Pons (tissue), 1 donor: ENCODE measurements around the gene KIF6.
A peak's percentile ranks its signal among the peaks of the same experiment; 100 is the strongest.

ENCODE experiments used
- DNase-seq: peaks from one replicate; pipeline ENCODE4 v3.0.0-alpha.2; 2016; ENCODE audit warnings: low spot score

Gene KIF6

GRCh38 chr6:39665861-39666260, 59.3 kb downstream of the KIF6 start:
- no peak for DNase-seq

DNA sequence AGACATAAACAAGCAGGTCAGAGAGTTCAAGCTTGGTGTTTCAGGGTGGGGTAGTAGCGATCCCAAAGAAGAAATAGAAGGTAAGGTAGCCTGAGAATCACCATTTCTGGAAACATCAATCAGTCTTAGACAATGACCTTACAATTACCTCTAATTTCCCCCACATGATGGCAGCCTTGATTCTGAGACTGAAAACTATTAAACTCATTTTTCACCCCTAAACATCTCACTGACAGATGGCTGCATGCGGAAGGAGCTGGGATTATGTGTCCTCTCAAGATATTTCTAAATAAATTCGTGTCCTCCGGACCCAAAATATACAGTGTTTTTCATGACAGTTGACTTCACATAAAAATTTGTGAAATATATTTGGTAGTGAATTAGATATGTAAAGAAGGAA, 61.0 kb downstream of the KIF6 start:
- peak; percentile 93 for DNase-seq

DNA sequence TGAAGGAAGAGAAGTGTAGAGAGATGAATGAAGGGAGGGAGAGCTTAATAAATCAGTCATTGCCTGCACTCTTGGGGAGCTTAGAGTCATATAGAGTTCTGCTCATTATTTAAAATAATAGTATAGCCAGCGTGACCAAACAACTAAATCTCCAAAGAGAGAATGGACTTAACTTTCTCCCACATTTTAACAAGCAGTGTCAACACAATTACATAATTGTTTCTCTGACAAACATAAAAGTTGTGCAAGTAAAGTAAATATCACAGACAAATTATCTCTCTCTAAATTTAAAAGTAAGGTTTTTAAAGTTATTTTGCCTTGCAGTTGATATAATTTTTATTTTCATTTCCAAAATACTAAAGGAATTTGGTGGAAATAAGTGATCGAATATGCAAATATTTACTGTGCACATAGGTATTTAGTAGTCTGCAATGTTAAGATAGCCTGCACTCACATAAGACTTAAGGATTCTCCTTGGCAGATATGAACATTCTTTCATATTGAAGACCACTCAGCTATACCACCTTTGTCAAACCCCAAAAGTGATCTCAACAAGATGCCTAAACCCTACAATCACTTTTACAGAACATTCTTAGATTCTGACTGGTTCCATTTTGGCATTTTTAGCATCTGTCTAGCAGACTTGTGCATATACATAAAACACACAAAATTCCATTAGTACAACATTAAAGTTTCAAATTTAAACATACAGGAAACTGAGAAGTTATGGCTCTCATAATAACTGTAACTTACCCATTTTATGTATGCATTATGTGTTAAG, 67.7 kb downstream of the KIF6 start:
- DNase-seq: no peak

DNA sequence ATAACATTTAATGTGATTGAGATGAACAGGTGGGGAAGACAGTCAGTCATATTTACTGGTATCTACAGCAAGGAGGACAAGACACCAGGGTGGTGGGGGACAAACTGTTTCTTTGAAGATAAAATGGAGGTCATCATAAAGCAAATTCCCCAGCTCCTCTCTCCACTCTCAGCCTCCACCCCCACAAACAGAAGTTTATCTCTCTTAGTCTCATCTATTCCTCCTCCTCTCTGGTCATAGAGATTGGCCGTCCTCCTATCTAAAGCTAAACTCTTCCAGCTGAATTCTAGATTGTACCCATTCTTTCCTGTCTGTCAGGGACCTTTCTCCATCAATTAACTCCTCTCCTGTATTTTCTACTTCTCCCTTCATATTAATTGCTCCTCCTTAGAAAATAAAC, 71.1 kb downstream of the KIF6 start:
- no peak for DNase-seq

DNA sequence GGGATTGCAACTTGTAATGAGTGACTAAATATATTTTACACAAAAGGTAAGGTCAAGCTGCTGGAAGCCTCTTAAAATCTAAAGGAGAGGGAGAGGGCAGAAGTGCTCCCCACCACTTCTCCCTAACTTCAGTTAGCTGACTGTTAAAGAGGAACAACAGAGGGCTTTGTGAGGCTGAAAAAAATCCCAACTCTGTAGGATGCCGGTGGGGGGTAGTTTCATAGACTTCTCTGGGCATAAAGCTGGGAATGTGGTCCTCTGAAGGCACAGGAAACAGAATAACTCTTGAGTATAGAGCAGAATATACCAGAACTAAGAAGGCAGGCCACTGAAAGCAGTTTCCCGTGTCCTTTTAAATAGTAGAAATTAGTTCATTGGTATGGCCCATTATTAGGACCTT, 71.6 kb downstream of the KIF6 start:
- peak; percentile 86 for DNase-seq

DNA sequence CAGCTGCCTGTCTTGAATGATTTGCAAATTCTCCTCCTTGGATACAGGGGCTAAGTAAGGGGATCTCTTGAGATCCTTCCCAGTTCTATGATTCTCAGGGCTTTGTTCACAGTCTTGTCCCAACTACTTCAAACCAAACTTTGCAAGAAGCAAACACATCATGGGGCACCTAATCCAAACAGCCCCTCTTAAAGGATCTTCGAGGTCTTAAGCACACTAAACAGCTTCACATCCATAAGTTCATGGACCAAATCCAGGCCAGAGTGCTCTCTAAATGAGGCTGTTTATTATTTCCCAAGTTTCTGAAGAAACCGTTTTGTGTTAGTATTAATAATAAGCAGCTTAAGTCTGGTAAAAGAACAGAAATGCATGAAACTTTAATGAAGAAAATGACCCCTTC, 75.2 kb downstream of the KIF6 start:
- DNase-seq: no peak

DNA sequence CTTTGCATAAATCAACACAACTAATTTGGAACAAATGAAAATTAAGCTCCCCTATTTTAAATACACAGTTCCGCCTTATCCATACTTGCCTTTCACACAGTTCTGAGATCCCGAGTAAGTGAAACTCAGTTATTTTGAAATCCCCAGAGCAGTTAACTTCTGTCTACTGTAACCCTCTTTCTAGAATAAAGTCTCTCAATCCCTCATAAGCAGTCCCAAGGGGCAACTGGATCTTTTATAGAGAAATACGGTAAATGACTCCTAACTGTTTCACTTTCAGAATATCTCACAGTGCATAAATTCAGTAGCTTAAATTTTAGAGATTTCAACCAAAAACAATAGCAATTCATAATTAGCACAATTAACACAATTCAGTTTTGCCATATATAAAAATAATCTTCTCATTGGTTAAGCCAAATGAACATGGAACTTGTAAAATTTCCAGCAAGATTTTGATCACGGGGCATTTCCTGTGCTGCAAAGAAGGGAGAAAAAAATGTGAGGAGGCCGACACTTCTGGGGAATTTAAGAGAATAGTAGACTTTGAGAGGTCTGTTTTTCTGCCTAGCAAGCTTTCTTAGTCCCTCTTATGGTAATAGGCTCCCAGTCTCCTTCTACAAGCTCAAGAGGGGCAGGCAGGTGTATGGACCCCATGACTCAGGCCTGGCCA, 78.3 kb downstream of the KIF6 start:
- no peak for DNase-seq

- peak; percentile 25 for DNase-seq
Measured at GRCh38 chr6:39642270-39642669, 82.9 kb downstream of the KIF6 start.

- no peak for DNase-seq
Measured at GRCh38 chr6:39638126-39638822, 86.9 kb downstream of the KIF6 start.

DNA sequence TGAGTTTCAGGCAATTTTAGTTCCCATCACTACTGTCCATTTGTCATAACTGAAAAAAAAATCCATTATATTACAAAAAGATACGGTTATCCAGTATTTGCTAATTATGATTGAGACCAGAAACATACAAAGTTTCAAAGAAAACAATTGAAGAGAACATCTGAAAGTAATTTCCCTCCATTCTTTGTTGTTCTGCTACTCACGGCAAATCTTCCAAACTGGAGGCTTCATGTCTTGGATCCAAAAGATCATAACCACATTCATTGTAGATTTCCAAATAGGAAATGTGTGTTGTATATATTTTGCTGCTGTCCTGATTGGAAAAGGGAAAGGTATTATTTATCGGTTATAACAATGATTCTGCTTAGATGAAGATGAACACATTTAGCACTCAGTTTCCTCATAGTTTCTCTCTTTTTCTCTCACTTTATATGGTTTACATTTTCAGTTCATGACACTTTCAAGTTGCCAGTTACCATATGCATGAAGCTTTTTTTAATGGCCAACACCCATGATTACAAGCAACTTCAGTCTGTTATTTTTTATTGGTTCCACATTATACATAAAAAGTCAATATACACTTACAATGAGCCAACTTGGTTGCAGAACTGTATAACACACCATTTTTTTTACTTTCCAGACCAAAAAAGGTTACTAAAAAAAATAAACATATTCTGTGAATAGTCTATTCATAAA, 90.4 kb downstream of the KIF6 start:
- DNase-seq: no peak

- no peak for DNase-seq
Measured at GRCh38 chr6:39625209-39625608, 100.0 kb downstream of the KIF6 start.

DNA sequence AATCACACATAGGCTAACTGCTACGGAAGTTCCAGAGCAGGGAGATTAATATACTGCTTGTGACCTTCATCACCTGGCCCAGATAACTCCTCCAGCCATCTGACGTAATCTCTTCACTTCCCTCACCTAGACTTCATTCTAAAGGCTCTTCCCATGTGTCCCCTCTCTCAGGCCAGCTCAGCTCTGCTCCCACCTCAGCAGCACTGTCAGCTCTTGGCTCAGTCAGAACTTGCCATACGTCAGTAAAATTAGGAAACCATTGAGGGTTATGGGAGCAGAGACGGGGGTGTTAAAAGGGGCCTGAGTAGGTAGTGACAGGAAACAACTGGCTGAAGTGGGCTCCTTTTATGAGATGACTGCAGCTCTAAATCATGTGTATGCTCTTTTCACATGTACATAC, 101.5 kb downstream of the KIF6 start:
- no peak for DNase-seq

GRCh38 chr6:39617520-39617919, 107.7 kb downstream of the KIF6 start:
- DNase-seq: peak; percentile 23

GRCh38 chr6:39617026-39617425, 108.2 kb downstream of the KIF6 start:
- no peak for DNase-seq

DNA sequence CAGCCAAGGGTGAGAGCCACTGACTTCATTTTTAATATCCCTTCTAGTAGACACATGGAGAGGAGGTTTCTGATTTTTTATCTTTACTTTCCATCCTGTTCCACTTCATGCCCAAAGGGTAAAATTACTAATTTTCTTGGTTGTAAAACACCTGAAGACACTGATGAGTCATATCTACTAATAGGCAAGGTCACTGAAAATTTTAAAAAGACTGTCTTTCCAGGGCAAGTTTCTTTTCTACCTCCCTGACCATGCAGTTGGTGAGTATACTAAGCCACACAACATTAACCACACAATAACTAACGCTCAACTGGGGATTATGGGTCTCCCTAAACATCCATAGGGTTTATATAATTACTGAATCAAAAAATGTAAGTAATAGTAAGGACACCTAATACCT, 109.6 kb downstream of the KIF6 start:
- no peak for DNase-seq

DNA sequence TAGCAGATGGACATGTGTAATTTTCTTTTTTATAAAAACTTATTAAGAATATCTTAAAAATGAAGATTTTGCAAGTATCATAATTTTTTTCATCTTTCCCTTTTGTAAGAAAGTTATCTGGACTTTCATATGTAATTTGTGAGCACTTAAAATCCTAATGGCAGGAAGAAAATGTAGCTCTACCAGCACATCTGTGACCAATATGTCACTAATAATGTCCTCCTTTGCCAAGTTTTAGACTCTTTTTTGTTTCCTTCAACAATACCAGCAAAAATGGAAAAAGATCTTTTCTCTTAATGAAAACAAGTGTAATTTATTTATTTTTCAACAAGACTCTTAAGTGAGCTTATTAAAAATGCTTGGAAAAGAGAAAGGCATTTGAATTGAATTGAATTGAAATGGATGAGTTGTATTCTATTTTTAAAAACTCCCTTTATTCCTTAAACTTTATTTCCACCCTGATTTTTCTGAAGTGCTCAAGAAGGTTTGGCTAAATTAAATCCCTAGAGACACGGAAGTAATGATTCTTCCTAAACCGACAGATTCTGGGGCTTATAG, 110.7 kb downstream of the KIF6 start:
- DNase-seq: no peak

DNA sequence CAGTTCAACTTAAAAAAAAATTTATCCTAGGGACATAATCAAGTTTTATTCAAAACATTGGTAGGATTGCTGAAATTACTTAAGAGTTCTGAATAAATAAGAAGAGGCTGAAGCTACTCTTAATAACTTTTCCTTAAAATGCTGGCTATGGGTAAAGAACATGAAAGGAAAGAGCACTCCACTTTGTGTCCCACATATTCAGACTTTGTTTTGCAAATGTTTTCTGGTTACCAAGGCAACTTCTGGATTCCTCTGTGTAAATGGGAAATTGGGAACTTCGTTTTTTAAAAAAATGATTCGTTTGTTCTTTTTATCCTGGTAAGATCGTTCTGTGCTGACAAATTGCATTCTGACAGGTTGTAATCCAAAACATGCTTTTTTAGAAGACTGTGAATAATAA, 115.0 kb downstream of the KIF6 start:
- no peak for DNase-seq

GRCh38 chr6:39608652-39609345, 116.4 kb downstream of the KIF6 start:
- no peak for DNase-seq

DNA sequence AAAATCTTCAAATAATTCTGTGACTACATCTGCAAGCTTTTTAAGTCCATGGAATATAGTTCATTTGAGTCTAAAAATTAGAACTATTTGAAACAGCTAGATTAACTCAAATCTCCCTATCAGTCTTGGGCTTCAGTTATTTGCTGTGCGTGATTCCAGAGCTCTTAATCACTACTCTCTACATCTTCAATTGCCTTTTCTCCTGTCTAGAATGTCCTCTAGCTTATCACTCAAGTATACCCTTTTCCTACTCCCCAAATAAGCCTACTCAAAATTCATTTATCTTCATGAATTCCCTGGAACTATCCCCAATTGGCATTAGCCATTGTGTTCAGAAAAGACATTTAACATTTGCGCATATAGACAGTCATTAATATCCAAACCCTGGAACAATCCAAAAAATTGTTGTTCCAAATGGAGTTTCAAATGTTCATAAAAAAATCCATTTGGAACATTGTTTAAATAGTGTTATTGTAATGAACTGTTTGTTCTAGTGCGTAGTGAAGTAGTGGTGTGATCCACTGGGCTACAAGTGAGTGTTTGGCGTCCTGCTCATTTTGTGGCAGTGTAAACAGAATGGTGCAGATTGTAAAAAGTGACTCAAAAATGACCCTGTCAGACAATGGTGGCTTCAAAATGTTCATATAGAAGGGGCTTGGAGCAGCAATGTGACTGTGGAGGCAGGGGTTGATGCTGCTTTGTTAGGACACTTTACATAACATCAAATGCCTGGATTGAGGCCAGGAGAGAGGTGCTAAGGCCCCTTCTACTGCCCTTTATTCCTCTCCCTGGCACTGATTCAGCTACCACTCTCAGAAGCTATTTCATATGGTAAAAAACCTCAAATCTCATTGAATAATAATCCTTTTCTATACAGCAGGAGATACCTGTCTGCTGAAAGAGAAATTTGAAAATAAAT, 122.3 kb downstream of the KIF6 start:
- DNase-seq: no peak

- DNase-seq: no peak
Measured at GRCh38 chr6:39599973-39600372, 125.2 kb downstream of the KIF6 start.

DNA sequence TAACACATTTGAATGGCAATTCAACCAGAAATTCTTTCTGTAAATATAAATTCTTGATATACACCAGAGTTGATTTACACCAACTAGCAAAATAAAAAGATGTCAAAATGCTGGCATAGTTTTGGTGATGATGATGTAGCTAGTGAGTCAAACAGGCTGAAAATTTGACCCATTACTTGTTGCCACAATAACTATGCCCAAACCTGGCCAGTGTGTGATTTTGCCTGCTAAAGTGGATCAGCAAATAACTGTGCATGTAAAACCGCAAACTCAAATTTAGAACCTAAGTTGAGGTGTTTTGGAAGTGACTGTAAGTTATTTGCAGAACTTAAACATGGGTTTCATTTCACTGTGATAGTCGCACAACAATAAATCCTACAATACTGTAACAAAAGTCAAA, 125.9 kb downstream of the KIF6 start:
- DNase-seq: no peak
